Left renal cortex interstitium (tissue), 4 donors: ENCODE results near the gene KBTBD8. TPM values are rescaled to one million over a fixed set of nuclear protein-coding genes. Genes with fewer than 3 reads are reported as not detected.

Experiments
- DNase-seq, 4 donors: peaks; one replicate each; pipeline ENCODE4 v3.0.0-alpha.2; 2013; ENCODE audit warnings: low read depth in 4 of 4, low spot score in 2 of 4, missing footprints in 1 of 4
- polyA plus RNA-seq, 4 donors: library from polyadenylated mRNA; unstranded; fragments of 120-200 nt; gene quantifications; one replicate each; pipeline ENCODE4 v1.2.1, GENCODE V29; 2013; ENCODE audit not compliant: insufficient read length in 4 of 4

KBTBD8 gene
- polyA plus RNA-seq, 4 donors, result 1.2 to 1.3 (median 1.2) TPM

DNA sequence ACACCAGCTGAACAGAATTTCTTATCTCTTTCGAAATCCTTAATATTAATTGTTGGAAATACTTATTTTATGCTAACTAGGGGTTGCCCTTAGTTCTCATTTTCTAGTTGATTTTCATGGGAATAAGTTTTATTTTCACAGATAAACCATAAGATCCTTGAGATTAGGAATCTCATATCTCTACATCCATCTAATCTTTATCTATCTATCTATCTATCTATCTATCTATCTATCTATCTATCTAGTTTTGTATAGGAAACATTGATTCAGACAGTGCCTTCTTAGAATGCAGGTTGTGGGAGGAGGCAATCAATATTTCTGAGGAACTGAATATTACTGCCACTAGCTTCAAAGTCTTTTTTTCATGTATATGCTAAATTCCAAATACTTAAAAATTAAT lies 3.5 kb upstream of the KBTBD8 start:
- no peak for DNase-seq

GRCh38 chr3:66996696-66997095 lies 1.4 kb upstream of the KBTBD8 start:
- DNase-seq, result no peak

GRCh38 chr3:66997560-66998112 lies 471 bp upstream of the KBTBD8 start:
- no peak for DNase-seq

DNA sequence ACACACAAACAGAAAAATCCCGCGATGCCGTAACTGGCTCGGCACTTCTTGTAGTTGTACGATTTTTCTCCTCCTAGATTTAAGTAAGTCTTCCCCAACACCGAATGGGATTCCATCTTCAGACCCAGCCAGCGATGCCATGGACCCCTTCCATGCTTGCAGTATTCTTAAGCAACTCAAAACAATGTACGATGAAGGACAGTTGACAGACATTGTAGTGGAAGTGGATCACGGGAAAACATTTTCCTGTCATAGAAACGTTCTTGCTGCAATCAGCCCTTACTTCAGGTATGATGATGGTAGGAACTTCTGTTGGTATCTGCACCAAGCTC lies 763 bp downstream of the KBTBD8 start:
- DNase-seq, result no peak

- DNase-seq, result no peak
Measured at GRCh38 chr3:67000009-67000408, 1.9 kb downstream of the KBTBD8 start.

DNA sequence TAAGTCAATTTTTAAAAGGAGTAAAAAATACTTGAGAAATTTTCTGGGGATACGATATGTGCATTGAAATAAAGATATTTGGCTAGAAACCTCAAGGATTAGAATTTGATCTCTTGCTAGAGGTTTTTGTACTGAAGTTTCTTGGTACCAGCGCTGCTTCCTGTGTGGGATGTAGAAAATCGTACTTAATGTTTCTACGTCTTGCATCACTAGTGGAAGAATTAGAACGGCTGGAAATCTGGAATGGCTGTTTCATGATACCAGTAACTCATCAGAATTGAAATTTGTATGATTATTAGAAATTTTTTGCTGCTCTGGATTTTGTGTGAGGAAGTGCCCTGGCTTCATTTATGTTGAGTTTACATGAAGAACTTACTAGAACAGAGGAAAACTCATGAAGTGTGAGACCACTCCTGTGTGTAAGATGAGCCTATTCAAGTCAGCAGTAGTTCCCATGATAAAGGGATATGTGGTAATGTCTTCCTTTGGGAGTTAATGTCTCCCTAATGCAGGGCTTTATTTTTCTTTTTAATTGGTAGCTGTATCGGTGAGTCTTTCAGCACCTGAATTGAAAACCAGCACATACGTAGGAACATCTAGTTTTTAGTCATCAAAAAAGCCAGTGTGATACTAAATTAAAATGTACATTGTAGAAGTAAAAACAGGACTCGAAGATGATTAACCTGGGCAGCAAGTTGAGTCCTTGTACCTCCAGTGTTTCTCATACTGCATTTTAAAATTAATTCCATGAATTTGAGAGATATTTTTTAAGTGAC lies 3.2 kb downstream of the KBTBD8 start:
- DNase-seq, result no peak

DNA sequence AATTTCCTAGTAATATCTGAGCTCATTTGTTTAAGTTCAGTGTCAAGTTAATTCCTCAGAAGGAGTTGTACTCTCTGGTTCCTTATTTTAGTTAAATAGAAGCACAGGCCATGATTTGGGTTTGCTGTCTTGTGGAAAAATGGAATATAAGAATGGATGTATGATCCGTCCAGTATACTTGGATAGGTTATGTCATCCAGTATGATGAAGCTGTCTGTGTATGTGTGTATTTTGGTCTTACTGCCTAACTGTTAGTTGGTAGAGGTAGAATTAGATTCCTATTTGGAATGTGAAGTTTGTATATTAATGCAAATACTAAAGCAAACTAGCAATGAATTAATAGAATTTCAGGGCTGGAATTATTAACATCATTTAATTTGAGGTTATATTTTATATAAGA lies 7.9 kb downstream of the KBTBD8 start:
- no peak for DNase-seq

DNA sequence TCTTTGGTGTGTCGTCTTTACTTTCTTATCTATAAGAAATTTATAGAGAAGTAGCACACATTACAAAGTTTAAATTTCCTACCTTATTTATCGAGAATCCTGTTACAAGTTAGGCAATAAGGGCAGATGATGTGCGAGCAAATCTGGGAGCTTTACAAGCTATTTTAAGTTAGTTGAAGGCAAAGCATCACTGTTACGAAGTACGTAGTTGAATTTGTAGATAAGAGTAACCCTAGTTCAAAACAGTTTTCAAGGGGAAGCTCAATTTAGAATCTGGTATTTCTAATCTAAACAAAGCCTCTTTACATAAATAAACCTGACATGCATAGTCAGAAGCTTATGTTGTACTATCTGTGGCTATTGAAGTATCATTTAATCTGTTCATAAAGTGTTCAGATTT lies 8.4 kb downstream of the KBTBD8 start:
- no peak for DNase-seq

GRCh38 chr3:67008388-67008787 lies 10.3 kb downstream of the KBTBD8 start:
- DNase-seq, result no peak

DNA sequence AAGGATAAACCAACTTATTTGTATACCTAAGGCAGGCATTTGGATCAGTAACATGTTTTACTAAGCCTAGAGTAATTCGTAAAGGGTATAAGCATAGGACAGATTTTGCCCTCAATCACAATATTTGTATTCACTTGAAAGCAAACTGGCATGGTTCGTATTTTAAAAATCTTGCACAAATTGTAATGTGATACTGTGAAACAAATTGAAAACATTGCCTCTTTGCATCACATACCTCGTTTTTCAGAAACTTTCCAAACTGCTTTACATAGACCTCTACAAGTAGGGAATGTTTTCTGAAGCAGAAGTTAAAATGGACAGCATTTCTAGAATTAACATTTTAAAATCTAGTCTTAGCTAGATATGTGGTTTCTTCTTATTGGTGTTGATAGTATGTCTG lies 11.6 kb downstream of the KBTBD8 start:
- no peak for DNase-seq

- DNase-seq, result no peak
Measured at GRCh38 chr3:67011414-67012131, 13.5 kb downstream of the KBTBD8 start.

GRCh38 chr3:67012564-67012963 lies 14.5 kb downstream of the KBTBD8 start:
- no peak for DNase-seq

- no peak for DNase-seq
Measured at GRCh38 chr3:67015702-67016484, 17.8 kb downstream of the KBTBD8 start.

DNA sequence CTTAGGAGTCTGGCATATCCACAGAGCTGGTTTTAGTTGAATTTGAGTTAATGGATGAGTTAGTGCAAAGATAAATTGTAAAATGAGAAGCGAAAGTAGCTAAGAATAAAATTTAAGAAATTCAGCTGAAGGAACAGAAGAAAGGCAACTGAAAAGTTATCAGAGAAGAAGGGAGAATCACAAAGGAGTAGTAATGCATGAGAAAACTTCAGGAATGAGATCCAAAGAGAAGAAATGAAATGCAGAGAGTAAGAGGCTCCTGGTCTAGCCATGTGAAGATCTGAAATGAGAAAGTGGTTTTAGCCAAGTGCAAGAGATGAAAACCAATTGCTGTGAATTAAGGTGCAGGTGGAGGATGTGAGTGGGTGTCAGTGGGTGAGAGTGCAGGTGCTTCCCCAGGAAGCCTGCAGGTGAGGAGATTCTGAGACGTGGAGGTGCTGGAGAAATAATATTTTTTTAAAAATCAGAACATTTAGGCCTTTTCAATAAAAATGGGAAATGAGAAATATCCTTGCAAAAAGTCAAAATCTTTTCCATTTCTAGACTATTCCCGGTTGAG lies 18.5 kb downstream of the KBTBD8 start:
- no peak for DNase-seq

DNA sequence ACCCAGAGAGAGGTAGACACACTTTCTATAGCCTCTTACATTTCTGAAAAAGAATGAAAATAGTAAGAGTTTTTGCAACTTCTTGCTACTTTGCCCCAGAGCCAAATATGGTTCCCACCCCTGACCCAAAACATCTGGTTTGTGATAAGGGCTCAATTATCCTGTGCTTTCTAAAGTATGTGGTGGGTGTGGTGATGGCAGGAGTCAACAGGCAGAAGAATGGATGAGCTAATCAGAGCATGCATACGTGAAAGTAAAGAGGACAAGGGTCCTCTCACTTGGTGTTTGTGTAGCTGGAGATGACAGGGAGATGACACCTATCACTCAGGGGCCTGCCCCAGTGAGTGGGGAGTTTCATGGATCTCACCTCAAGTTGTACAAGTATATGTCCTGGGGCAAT lies 19.1 kb downstream of the KBTBD8 start:
- DNase-seq, result no peak

DNA sequence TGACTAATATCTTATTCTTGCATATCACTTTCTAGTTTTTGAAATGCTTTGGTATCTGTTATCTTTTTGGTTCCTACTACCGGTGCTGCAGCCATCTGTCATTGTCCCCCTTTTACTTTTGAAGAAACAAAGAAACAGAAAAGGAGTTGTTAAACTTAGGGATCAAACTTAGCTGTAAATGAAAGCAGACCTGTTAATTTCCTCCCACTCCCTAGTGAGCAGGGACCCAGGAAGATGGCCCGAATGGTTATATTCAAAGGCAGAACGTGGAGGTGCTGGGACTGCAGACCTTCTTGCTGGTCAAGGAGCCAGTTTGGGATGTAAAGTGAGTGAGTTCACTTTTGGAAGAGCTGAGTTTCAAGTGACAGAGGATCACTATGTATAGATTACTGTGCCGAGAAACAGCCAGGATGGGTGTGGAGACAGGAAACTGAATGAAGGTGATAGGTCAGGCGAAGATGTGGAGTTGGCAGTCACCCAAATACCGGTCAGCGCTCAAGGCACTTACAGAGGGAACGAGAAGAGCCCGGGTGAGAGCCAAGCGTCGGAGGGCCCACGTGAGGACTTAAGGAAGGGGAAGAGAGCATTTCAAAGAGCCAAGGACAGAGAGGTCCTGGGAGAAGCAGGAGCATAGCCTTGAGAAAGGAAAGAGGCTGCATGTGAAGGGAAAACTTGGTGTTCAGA lies 20.1 kb downstream of the KBTBD8 start:
- no peak for DNase-seq

- no peak for DNase-seq
Measured at GRCh38 chr3:67018789-67019526, 20.9 kb downstream of the KBTBD8 start.

GRCh38 chr3:67028001-67028784 lies 30.1 kb downstream of the KBTBD8 start:
- no peak for DNase-seq
